Lower leg skin (tissue), 3 donors: Measurements from ENCODE around the gene MYLK4.

Source experiments
- CTCF ChIP-seq, 3 donors: fragments of 450-650 bp; IDR thresholded peaks; one replicate each; pipeline ENCODE4 v1.5.1; 2016; ENCODE audit warnings: antibody characterized with exemption in 3 of 3, mild to moderate bottlenecking in 3 of 3, moderate library complexity in 2 of 3
- POLR2A ChIP-seq, 2 donors: fragments of 450-650 bp; IDR thresholded peaks; one replicate each; pipeline ENCODE4 v1.6.1; 2016 to 2017; ENCODE audit warnings: antibody characterized with exemption in 2 of 2, mild to moderate bottlenecking in 1 of 2, moderate library complexity in 1 of 2

- TF ChIP-seq CTCF (IDR thresholded peaks at IDR 0.05) (no peak), POLR2A (IDR thresholded peaks at IDR 0.05) (no peak)
Observed at GRCh38 chr6:2797564-2798031, 46.9 kb upstream of the MYLK4 start.
